K562 (cell line): Measurements from ENCODE around the gene PEX11B. TPM values are rescaled to one million over a fixed set of nuclear protein-coding genes. Genes with fewer than 3 reads are reported as not detected.

Source experiments
- BRD9 ChIP-seq: fragments of 450-650 bp; IDR thresholded peaks from 2 replicates; pipeline ENCODE4 v1.6.1; 2018; ENCODE audit warnings: low read depth; ENCODE audit not compliant: partially characterized antibody
- HMBOX1 ChIP-seq: sonication (generic); IDR thresholded peaks from 2 replicates; pipeline ENCODE4 v1.6.1; 2016
- JUN ChIP-seq, 2 experiments: sonication (generic) in 1 of 2; formaldehyde crosslinking in 1 of 2; IDR thresholded peaks; 2 replicates each; pipeline versions ENCODE4 v1.6.1 to v1.8.0; 2012 to 2022; ENCODE audit warnings: borderline replicate concordance in 2 of 2, mild to moderate bottlenecking in 2 of 2, improper control_type of control experiment in 1 of 2, low read depth in 1 of 2, low read length in 1 of 2, missing genetic modification reagents in 1 of 2
- MTF1 ChIP-seq: fragments of 250-450 bp; sonication (Bioruptor Pico); IDR thresholded peaks from 2 replicates; pipeline ENCODE4 v1.9.0; 2021; ENCODE audit warnings: moderate library complexity, mild to moderate bottlenecking, inconsistent platforms, borderline replicate concordance
- NFIX ChIP-seq: fragments of 250-450 bp; sonication (Bioruptor Pico); IDR thresholded peaks from 2 replicates; pipeline ENCODE4 v1.4.0; 2020; ENCODE audit warnings: low read depth, mild to moderate bottlenecking, moderate library complexity
- NFRKB ChIP-seq: fragments of 450-650 bp; IDR thresholded peaks from 2 replicates; pipeline ENCODE4 v1.6.1; 2016; ENCODE audit warnings: low read depth
- RNF2 ChIP-seq: sonication (generic); IDR thresholded peaks from 2 replicates; pipeline ENCODE4 v1.6.1; 2016
- SIX5 ChIP-seq, 2 experiments: IDR thresholded peaks; 2 replicates each; pipeline ENCODE4 v1.6.1; 2011; ENCODE audit warnings: low read length in 2 of 2, borderline replicate concordance in 1 of 2, low read depth in 1 of 2, mild to moderate bottlenecking in 1 of 2, moderate library complexity in 1 of 2; ENCODE audit not compliant: insufficient read depth in 1 of 2
- TGIF2 ChIP-seq: sonication (generic); formaldehyde crosslinking; IDR thresholded peaks from 2 replicates; pipeline ENCODE4 v1.8.1; 2022; ENCODE audit warnings: mild to moderate bottlenecking, missing genetic modification reagents, moderate library complexity
- THAP12 ChIP-seq: fragments of 250-450 bp; sonication (Bioruptor Pico); IDR thresholded peaks from 2 replicates; pipeline ENCODE4 v1.9.0; 2021; ENCODE audit warnings: mild to moderate bottlenecking, inconsistent platforms
- XRCC4 ChIP-seq: IDR thresholded peaks from one replicate; pipeline ENCODE4 v1.6.1; 2011; ENCODE audit not compliant: insufficient read depth, insufficient read length; ENCODE audit errors: extremely low read depth
- ZBTB11 ChIP-seq, 3 experiments: fragments of 200-800 bp in 1 of 3; fragments of 250-450 bp in 1 of 3; fragments of 450-650 bp in 1 of 3; sonication (Bioruptor Pico) in 1 of 3; sonication (Bioruptor generic) in 1 of 3; formaldehyde crosslinking in 1 of 3; IDR thresholded peaks; 2 replicates each; pipeline versions ENCODE4 v1.6.1 to v1.8.0; 2016 to 2022; ENCODE audit warnings: mild to moderate bottlenecking in 2 of 3, missing genetic modification characterization in 2 of 3, missing compliant biosample characterization in 1 of 3, moderate library complexity in 1 of 3
- polyA plus RNA-seq, 8 experiments: library from polyadenylated mRNA; depleted of rRNA in 4 of 8; stranded (reverse) in 5 of 8; unstranded in 3 of 8; fragments of >200 nt; fragmentation: Nextera tagmentation in 2 of 8; fragmentation: Illumina TruSeq in 1 of 8; extraction: Ambion mirVana in 2 of 8; extraction: Trizol in 1 of 8; gene quantifications; 2 replicates each; pipeline versions ENCODE4 v1.2.1 to v1.2.3, GENCODE V29; 2011 to 2014; ENCODE audit warnings: inconsistent platforms in 1 of 8, missing spikeins in 1 of 8
- total RNA-seq, 7 experiments: library from RNA; depleted of rRNA in 6 of 7; stranded (reverse); fragments of >200 nt in 6 of 7; fragmentation: Illumina TruSeq in 2 of 7; extraction: Trizol in 2 of 7; gene quantifications; 2 replicates each; pipeline versions ENCODE4 v1.2.1 to v1.2.3, GENCODE V29; 2011 to 2021; ENCODE audit warnings: low replicate concordance in 1 of 7
- TF ChIP-seq, protein P1 (sequence below), 2 experiments: fragments of 450-650 bp in 1 of 2; sonication (generic) in 1 of 2; formaldehyde crosslinking in 1 of 2; IDR thresholded peaks in 1 of 2; conservative IDR thresholded peaks in 1 of 2; 2 replicates each; pipeline versions ENCODE4 v1.6.1 to v1.8.1; 2016 to 2023; ENCODE audit warnings: mild to moderate bottlenecking in 2 of 2, moderate library complexity in 2 of 2, inconsistent platforms in 1 of 2, missing genetic modification reagents in 1 of 2
- TF ChIP-seq, protein P2 (sequence below): sonication (generic); formaldehyde crosslinking; IDR thresholded peaks from 2 replicates; pipeline ENCODE4 v1.8.1; 2023; ENCODE audit warnings: mild to moderate bottlenecking, missing genetic modification reagents, moderate library complexity

PEX11B gene
- total and polyA plus RNA-seq, 9 of the 15 experiments (the other 6 are each of a cell fraction or from before 2014, with no cell fraction given) = 13.2 to 60.0 (median 21.7) TPM

DNA sequence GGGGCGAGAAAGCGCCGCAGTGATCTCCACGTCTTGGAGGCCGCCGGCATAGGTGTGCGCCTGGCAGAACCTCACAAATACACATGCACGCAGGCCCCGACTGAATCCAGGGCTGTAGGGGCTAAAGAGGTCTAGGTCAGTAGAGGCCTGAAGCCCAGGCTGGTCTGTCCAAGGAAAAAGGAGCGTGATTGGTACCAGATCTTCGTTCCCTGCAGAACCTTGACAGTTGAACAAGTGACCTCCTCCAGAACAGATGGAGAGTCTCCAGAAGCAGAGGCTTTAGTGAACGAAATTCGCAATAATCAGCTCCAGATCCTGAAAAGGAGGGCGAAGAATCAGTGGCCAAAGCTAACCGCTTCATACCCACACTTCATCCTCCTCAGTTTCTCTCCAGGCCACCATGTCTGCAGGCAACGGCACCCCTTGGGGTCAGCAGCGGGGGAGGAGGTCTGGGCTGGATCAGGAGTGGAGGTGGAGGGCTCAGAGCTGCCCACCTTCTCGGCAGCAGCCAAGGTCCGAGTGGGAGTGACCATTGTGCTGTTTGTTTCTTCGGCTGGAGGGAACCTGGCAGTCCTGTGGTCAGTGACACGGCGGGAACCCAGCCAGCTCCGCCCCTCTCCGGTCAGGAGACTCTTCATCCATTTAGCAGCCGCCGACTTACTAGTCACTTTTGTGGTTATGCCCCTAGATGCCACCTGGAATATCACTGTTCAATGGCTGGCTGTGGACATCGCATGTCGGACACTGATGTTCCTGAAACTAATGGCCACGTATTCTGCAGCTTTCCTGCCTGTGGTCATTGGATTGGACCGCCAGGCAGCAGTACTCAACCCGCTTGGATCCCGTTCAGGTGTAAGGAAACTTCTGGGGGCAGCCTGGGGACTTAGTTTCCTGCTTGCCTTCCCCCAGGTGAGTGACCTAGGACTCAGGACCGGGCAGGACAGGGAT, 749 bp upstream of the PEX11B start (continued):
- TF ChIP-seq THAP12 (CRISPR knock-in tag) = no peak
- TF ChIP-seq NFRKB = no peak
- TF ChIP-seq SIX5 (IDR thresholded peaks at IDR 0.05; ENCODE audit: borderline replicate concordance in 1 of 2, insufficient read depth in 1 of 2, low read depth in 1 of 2, low read length in 2 of 2) = no peak
- TF ChIP-seq, protein P1, sequence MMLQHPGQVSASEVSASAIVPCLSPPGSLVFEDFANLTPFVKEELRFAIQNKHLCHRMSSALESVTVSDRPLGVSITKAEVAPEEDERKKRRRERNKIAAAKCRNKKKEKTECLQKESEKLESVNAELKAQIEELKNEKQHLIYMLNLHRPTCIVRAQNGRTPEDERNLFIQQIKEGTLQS (IDR thresholded peaks at IDR 0.05) = no peak
- TF ChIP-seq, protein P1 (CRISPR knock-in tag; conservative IDR thresholded peaks at IDR 0.05) = no peak
- peak; percentile 95 for TF ChIP-seq HMBOX1
- no peak for TF ChIP-seq JUN (IDR thresholded peaks at IDR 0.05; ENCODE audit: borderline replicate concordance, low read depth, low read length)
- TF ChIP-seq JUN (CRISPR knock-in tag; IDR thresholded peaks at IDR 0.05; ENCODE audit: borderline replicate concordance) = peak; percentile 47; the same call in 1 of the 2 replicates
- TF ChIP-seq RNF2 = no peak
- no peak for TF ChIP-seq XRCC4
- TF ChIP-seq ZBTB11 (CRISPR knock-in tag; IDR thresholded peaks at IDR 0.05) = 0 out of 6 replicates have a peak, but pooled peaks of 1 of the 3 experiments have one; percentile 11
- TF ChIP-seq, protein P2, sequence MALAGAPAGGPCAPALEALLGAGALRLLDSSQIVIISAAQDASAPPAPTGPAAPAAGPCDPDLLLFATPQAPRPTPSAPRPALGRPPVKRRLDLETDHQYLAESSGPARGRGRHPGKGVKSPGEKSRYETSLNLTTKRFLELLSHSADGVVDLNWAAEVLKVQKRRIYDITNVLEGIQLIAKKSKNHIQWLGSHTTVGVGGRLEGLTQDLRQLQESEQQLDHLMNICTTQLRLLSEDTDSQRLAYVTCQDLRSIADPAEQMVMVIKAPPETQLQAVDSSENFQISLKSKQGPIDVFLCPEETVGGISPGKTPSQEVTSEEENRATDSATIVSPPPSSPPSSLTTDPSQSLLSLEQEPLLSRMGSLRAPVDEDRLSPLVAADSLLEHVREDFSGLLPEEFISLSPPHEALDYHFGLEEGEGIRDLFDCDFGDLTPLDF = peak; percentile 39; the same call in 1 of the 2 replicates
- TF ChIP-seq NFIX (CRISPR knock-in tag) = no peak
- TF ChIP-seq BRD9 = no peak
- no peak for TF ChIP-seq MTF1 (CRISPR knock-in tag)
- TF ChIP-seq TGIF2 (CRISPR knock-in tag) = no peak
